GM18873 (cell line): ENCODE measurements around the gene EMP3.

ENCODE experiments used
- ATAC-seq: cut with Tn5 transposase; IDR thresholded peaks from one replicate; pipeline ENCODE4 v1.9.1; 2021; ENCODE audit warnings: mild to moderate bottlenecking, moderate library complexity, moderate number of reproducible peaks; ENCODE audit not compliant: unreplicated experiment, low FRiP score

Gene EMP3

GRCh38 chr19:48342841-48343540 is 17.6 kb downstream of the EMP3 start:
- ATAC-seq, result no peak

GRCh38 chr19:48344892-48345291 is 19.5 kb downstream of the EMP3 start:
- ATAC-seq, result no peak

GRCh38 chr19:48346191-48346590 is 20.8 kb downstream of the EMP3 start:
- no peak for ATAC-seq

GRCh38 chr19:48348045-48348444 is 22.7 kb downstream of the EMP3 start:
- no peak for ATAC-seq

- ATAC-seq, result no peak
Observed at GRCh38 chr19:48348737-48349136, 23.4 kb downstream of the EMP3 start.

GRCh38 chr19:48350856-48351255 is 25.5 kb downstream of the EMP3 start:
- ATAC-seq, result no peak

GRCh38 chr19:48351341-48351752 is 26.0 kb downstream of the EMP3 start:
- no peak for ATAC-seq

GRCh38 chr19:48353677-48354076 is 28.3 kb downstream of the EMP3 start:
- ATAC-seq, result no peak

GRCh38 chr19:48354332-48354992 is 29.1 kb downstream of the EMP3 start:
- ATAC-seq, result no peak

- no peak for ATAC-seq
Observed at GRCh38 chr19:48355365-48355954, 30.1 kb downstream of the EMP3 start.

GRCh38 chr19:48359123-48359522 is 33.8 kb downstream of the EMP3 start:
- no peak for ATAC-seq

- ATAC-seq, result no peak
Observed at GRCh38 chr19:48361912-48362311, 36.6 kb downstream of the EMP3 start.

- no peak for ATAC-seq
Observed at GRCh38 chr19:48362716-48363499, 37.6 kb downstream of the EMP3 start.

- peak; percentile 15 for ATAC-seq
Observed at GRCh38 chr19:48363500-48363809, 38.1 kb downstream of the EMP3 start.

- ATAC-seq, result peak; percentile 74
Observed at GRCh38 chr19:48363810-48364597, 38.7 kb downstream of the EMP3 start, which contains the start of the genes SYNGR4 and TMEM143. TSS of gene SYNGR4 (plus strand) at chr19:48364367. CDS start at chr19:48365843, 1,476 bp downstream. TSS of gene TMEM143 (minus strand) at chr19:48363940. CDS start at chr19:48363920, 20 bp downstream.

- ATAC-seq, result no peak
Observed at GRCh38 chr19:48364598-48365348, 39.4 kb downstream of the EMP3 start.

GRCh38 chr19:48365602-48366001 is 40.2 kb downstream of the EMP3 start:
- ATAC-seq, result no peak

GRCh38 chr19:48367855-48368254 is 42.5 kb downstream of the EMP3 start:
- no peak for ATAC-seq

- no peak for ATAC-seq
Observed at GRCh38 chr19:48368936-48369335, 43.6 kb downstream of the EMP3 start.
